GM21367 (cell line): ENCODE measurements around the gene HOXC9.

Source experiments
- ATAC-seq: cut with Tn5 transposase; IDR thresholded peaks from one replicate; pipeline ENCODE4 v1.9.1; 2021; ENCODE audit not compliant: unreplicated experiment

HOXC9 gene

GRCh38 chr12:54051026-54051842, 51.3 kb downstream of the HOXC9 start:
- no peak for ATAC-seq

GRCh38 chr12:54051874-54052437, 52.0 kb downstream of the HOXC9 start:
- no peak for ATAC-seq

- peak; percentile 5 for ATAC-seq
These were observed 52.6 kb downstream of the HOXC9 start for GRCh38 chr12:54052438-54053002.
